Measurements from ENCODE around the gene BMERB1.

DNA sequence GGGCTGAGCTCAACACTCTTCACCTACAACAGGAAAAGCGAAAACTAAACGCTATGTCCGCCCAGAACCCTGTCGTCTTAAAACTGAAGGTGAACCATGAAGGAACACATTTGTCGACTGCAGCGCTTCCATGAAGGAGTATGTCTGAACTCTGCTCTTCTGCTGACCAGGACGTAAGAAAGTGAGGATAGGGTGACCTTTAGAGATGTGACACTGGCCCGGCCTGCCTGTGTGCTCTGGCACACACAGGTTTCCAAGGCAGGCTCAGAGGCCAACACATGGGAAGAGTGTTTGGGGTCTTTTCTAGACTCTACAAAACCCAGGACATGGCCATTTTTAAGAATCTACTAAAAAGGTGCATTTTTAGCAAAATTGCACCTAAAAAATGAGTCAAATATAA, 187.5 kb downstream of the BMERB1 start:
- TF ChIP-seq, protein P1, sequence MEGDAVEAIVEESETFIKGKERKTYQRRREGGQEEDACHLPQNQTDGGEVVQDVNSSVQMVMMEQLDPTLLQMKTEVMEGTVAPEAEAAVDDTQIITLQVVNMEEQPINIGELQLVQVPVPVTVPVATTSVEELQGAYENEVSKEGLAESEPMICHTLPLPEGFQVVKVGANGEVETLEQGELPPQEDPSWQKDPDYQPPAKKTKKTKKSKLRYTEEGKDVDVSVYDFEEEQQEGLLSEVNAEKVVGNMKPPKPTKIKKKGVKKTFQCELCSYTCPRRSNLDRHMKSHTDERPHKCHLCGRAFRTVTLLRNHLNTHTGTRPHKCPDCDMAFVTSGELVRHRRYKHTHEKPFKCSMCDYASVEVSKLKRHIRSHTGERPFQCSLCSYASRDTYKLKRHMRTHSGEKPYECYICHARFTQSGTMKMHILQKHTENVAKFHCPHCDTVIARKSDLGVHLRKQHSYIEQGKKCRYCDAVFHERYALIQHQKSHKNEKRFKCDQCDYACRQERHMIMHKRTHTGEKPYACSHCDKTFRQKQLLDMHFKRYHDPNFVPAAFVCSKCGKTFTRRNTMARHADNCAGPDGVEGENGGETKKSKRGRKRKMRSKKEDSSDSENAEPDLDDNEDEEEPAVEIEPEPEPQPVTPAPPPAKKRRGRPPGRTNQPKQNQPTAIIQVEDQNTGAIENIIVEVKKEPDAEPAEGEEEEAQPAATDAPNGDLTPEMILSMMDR (IDR thresholded peaks at IDR 0.05; ENCODE audit: poor library complexity): no peak
- TF ChIP-seq EZH2phosphoT487 (IDR thresholded peaks at IDR 0.05; ENCODE audit: low read depth, severe bottlenecking, unreplicated experiment): no peak
